DND-41 (cell line): ENCODE measurements around the gene TEX47.

Experiments used
- ATAC-seq: fragments of 200-7000 bp; cut with Tn5 transposase; 3 replicates; pipeline ENCODE4 v1.9.1; 2021; ENCODE audit warnings: low read depth; ENCODE audit not compliant: insufficient read depth
- DNase-seq: peaks from one replicate; pipeline ENCODE4 v3.0.0-alpha.2; 2020
- H2AFZ ChIP-seq: 2 replicates; pipeline ENCODE4 v1.6.0; 2012; ENCODE audit warnings: low read depth, low read length
- H3K27ac ChIP-seq: 2 replicates; pipeline ENCODE4 v1.5.1; 2012; ENCODE audit warnings: low read length, inconsistent platforms
- H3K27me3 ChIP-seq: fragments of 200-600 bp; sonication (generic); 2 replicates; pipeline ENCODE4 v1.6.0; 2012; ENCODE audit warnings: low read length, mild to moderate bottlenecking, inconsistent platforms; ENCODE audit not compliant: insufficient read depth, poor library complexity
- H3K36me3 ChIP-seq: 2 replicates; pipeline ENCODE4 v1.5.1; 2012; ENCODE audit warnings: low read length, inconsistent platforms; ENCODE audit not compliant: insufficient read depth
- H3K4me1 ChIP-seq: 2 replicates; pipeline ENCODE4 v1.5.1; 2012; ENCODE audit warnings: mild to moderate bottlenecking, low read length; ENCODE audit not compliant: insufficient read depth
- H3K4me2 ChIP-seq: 2 replicates; pipeline ENCODE4 v1.6.0; 2012; ENCODE audit warnings: mild to moderate bottlenecking, moderate library complexity, low read length, inconsistent platforms; ENCODE audit not compliant: insufficient read depth
- H3K4me3 ChIP-seq, 2 experiments: fragments of 200-600 bp in 1 of 2; shearing (Covaris generic) in 1 of 2; 2 replicates each; pipeline ENCODE4 v1.5.1; 2012 to 2016; ENCODE audit warnings: inconsistent platforms in 2 of 2, low read length in 2 of 2, mild to moderate bottlenecking in 2 of 2, low read depth in 1 of 2, moderate library complexity in 1 of 2
- H3K79me2 ChIP-seq: 2 replicates; pipeline ENCODE4 v1.6.0; 2012; ENCODE audit warnings: low read length, inconsistent platforms; ENCODE audit not compliant: insufficient read depth
- H3K9ac ChIP-seq: 2 replicates; pipeline ENCODE4 v1.6.0; 2012; ENCODE audit warnings: low read depth, mild to moderate bottlenecking, inconsistent platforms, low read length, moderate library complexity
- H3K9me3 ChIP-seq: 2 replicates; pipeline ENCODE4 v1.5.1; 2012; ENCODE audit warnings: low read length, moderate library complexity, mild to moderate bottlenecking, inconsistent platforms; ENCODE audit not compliant: insufficient read depth, severe bottlenecking
- H4K20me1 ChIP-seq: 2 replicates; pipeline ENCODE4 v1.6.0; 2012; ENCODE audit warnings: low read length; ENCODE audit not compliant: insufficient read depth
- CTCF ChIP-seq: IDR thresholded peaks from 2 replicates; pipeline ENCODE4 v1.5.1; 2012; ENCODE audit warnings: borderline replicate concordance, low read length, moderate library complexity, mild to moderate bottlenecking; ENCODE audit not compliant: poor library complexity, severe bottlenecking; ENCODE audit errors: extremely low read depth
- EZH2 ChIP-seq: IDR thresholded peaks from 3 replicates; pipeline ENCODE4 v1.6.1; 2012; ENCODE audit warnings: borderline replicate concordance, low read depth, mild to moderate bottlenecking, moderate library complexity, low read length, inconsistent platforms; ENCODE audit not compliant: severe bottlenecking

The TEX47 gene

GRCh38 chr7:88759230-88760135, 36.1 kb downstream of the TEX47 start, which contains the start of gene ZNF804B:
Gene ZNF804B, plus strand, starts transcription at chr7:88759700. Its CDS starts 277 bp downstream, at chr7:88759977.
- H3K79me2 ChIP-seq: no peaks in the 10 kb centered on the region
- H3K36me3 ChIP-seq: no peaks in the 10 kb centered on the region
- H3K4me3 ChIP-seq: no peak within 1 kb of the TSS
- no peak within 1 kb of the TSS for H2AFZ ChIP-seq
- no peaks in the 10 kb centered on the region for H4K20me1 ChIP-seq
- ATAC-seq (no peak), DNase-seq (no peak)
- no peak within 1 kb of the TSS for H3K9ac ChIP-seq
- no peaks in the 10 kb centered on the region for H3K4me1 ChIP-seq
- H3K4me2 ChIP-seq: no peak within 1 kb of the TSS
- H3K27me3 ChIP-seq: no peaks in the 10 kb centered on the region
- H3K27ac ChIP-seq: no peak within 1 kb of the TSS
- H3K9me3 ChIP-seq: no peaks in the 10 kb centered on the region
- TF ChIP-seq EZH2: no peak
- TF ChIP-seq CTCF: no peak

GRCh38 chr7:88758381-88759229, 36.9 kb downstream of the TEX47 start:
- H3K36me3 ChIP-seq: no peaks in the 10 kb centered on the region
- TF ChIP-seq EZH2: no peak
- no peaks in the 10 kb centered on the region for H3K27me3 ChIP-seq
- H3K4me1 ChIP-seq: no peaks in the 10 kb centered on the region
- H3K9me3 ChIP-seq: no peaks in the 10 kb centered on the region
- ATAC-seq: no peak
- no peaks in the 10 kb centered on the region for H3K79me2 ChIP-seq
- no peaks in the 10 kb centered on the region for H4K20me1 ChIP-seq
- H2AFZ ChIP-seq: no peak overlapping the region
- H3K4me3 ChIP-seq: no peak overlapping the region
- no peak overlapping the region for H3K9ac ChIP-seq
- no peak for DNase-seq
- H3K4me2 ChIP-seq: no peak overlapping the region
- H3K27ac ChIP-seq: no peak overlapping the region

- Histone ChIP-seq H3K27ac (no peak overlapping the region), H3K4me2 (no peak overlapping the region), H3K36me3 (no peaks in the 10 kb centered on the region), H3K79me2 (no peaks in the 10 kb centered on the region), H4K20me1 (no peaks in the 10 kb centered on the region), H3K4me3 (no peak overlapping the region), H2AFZ (no peak overlapping the region), H3K4me1 (no peaks in the 10 kb centered on the region), H3K9me3 (no peaks in the 10 kb centered on the region), H3K27me3 (no peaks in the 10 kb centered on the region), H3K9ac (no peak overlapping the region)
- DNase-seq (no peak), ATAC-seq (no peak)
- TF ChIP-seq CTCF (no peak), EZH2 (no peak)
Measured at GRCh38 chr7:88757371-88757770, 38.2 kb downstream of the TEX47 start.

GRCh38 chr7:88756802-88757201, 38.7 kb downstream of the TEX47 start:
- no peak for TF ChIP-seq CTCF
- TF ChIP-seq EZH2: no peak
- H3K9me3 ChIP-seq: no peaks in the 10 kb centered on the region
- no peak overlapping the region for H3K9ac ChIP-seq
- no peak overlapping the region for H2AFZ ChIP-seq
- H3K4me1 ChIP-seq: no peaks in the 10 kb centered on the region
- no peak overlapping the region for H3K4me3 ChIP-seq
- H3K36me3 ChIP-seq: no peaks in the 10 kb centered on the region
- no peaks in the 10 kb centered on the region for H3K79me2 ChIP-seq
- no peak overlapping the region for H3K27ac ChIP-seq
- H3K27me3 ChIP-seq: no peaks in the 10 kb centered on the region
- ATAC-seq: no peak
- no peaks in the 10 kb centered on the region for H4K20me1 ChIP-seq
- no peak for DNase-seq
- H3K4me2 ChIP-seq: no peak overlapping the region
